Smooth muscle cell (in vitro differentiated cells): ENCODE results near the gene TMEM235. TPM values are rescaled to one million over a fixed set of nuclear protein-coding genes. Genes with fewer than 3 reads are reported as not detected.

Experiments
- DNase-seq: peaks from one replicate; lab custom pipeline; 2025; ENCODE audit not compliant: unreplicated experiment; lab: John Stamatoyannopoulos, UW
- H2AFZ ChIP-seq: fragments of 200-600 bp; sonication (generic); 2 replicates; pipeline ENCODE4 v1.6.0; 2016; ENCODE audit warnings: antibody characterized with exemption, low read depth, mild to moderate bottlenecking
- H3F3A ChIP-seq: fragments of 200-600 bp; sonication (generic); 2 replicates; pipeline ENCODE4 v1.6.0; 2017; ENCODE audit warnings: antibody characterized with exemption, low read depth
- H3K27ac ChIP-seq: fragments of 200-600 bp; sonication (generic); 2 replicates; pipeline ENCODE4 v1.5.1; 2016; ENCODE audit warnings: low read depth, mild to moderate bottlenecking
- H3K27me3 ChIP-seq: fragments of 200-600 bp; sonication (generic); 2 replicates; pipeline ENCODE4 v1.6.1; 2016; ENCODE audit warnings: low read depth, mild to moderate bottlenecking
- H3K36me3 ChIP-seq: fragments of 200-600 bp; sonication (generic); 2 replicates; pipeline ENCODE4 v1.5.1; 2016; ENCODE audit warnings: low read depth
- H3K4me1 ChIP-seq: fragments of 200-600 bp; sonication (generic); 2 replicates; pipeline ENCODE4 v1.5.1; 2016; ENCODE audit warnings: low read depth
- H3K4me2 ChIP-seq: fragments of 200-600 bp; sonication (generic); 2 replicates; pipeline ENCODE4 v1.6.0; 2016; ENCODE audit warnings: mild to moderate bottlenecking
- H3K4me3 ChIP-seq: fragments of 200-600 bp; sonication (generic); 2 replicates; pipeline ENCODE4 v1.5.1; 2016; ENCODE audit warnings: mild to moderate bottlenecking
- H3K79me2 ChIP-seq: fragments of 200-600 bp; sonication (generic); 2 replicates; pipeline ENCODE4 v1.6.0; 2016; ENCODE audit warnings: low read depth, mild to moderate bottlenecking
- H3K9ac ChIP-seq: fragments of 200-600 bp; sonication (generic); 2 replicates; pipeline ENCODE4 v1.6.0; 2016; ENCODE audit warnings: low read depth
- H3K9me3 ChIP-seq: fragments of 200-600 bp; sonication (generic); replicated peaks from 2 replicates; pipeline ENCODE4 v1.5.1; 2016; ENCODE audit warnings: low read depth
- H4K20me1 ChIP-seq: fragments of 200-600 bp; sonication (generic); 2 replicates; pipeline ENCODE4 v1.6.0; 2016; ENCODE audit warnings: low read depth
- CTCF ChIP-seq: fragments of 200-600 bp; sonication (generic); IDR thresholded peaks from 2 replicates; pipeline ENCODE4 v1.5.1; 2017; ENCODE audit warnings: borderline replicate concordance, mild to moderate bottlenecking, antibody characterized with exemption; ENCODE audit not compliant: insufficient read depth, poor library complexity, severe bottlenecking
- WGBS: methylation state at CpG from one replicate; pipeline ENCODE4 v1.1.7; 2016; ENCODE audit warnings: low lambda C conversion rate; 5-methylcytosine and 5-hydroxymethylcytosine counted together
- polyA plus RNA-seq: library from polyadenylated mRNA; unstranded; fragments of >200 nt; fragmentation: Nextera tagmentation; extraction: Ambion mirVana; gene quantifications from 2 replicates; pipeline ENCODE4 v1.2.1, GENCODE V29; 2016
- total RNA-seq: library from RNA; depleted of rRNA; stranded (reverse); fragments of >200 nt; gene quantifications from 2 replicates; pipeline ENCODE4 v1.2.3, GENCODE V29; 2014

The TMEM235 gene
- total and polyA plus RNA-seq, 2 experiments from 2014 or later, result not detected

GRCh38 chr17:78224231-78225087 is 7.0 kb upstream of the TMEM235 start:
- H3K4me3 ChIP-seq, result no peak overlapping the region

GRCh38 chr17:78225088-78225865 is 6.2 kb upstream of the TMEM235 start:
- no peak for DNase-seq
- no peak overlapping the region for H3K4me3 ChIP-seq
- H3K36me3 ChIP-seq, result no peaks in the 10 kb centered on the region
- no peaks in the 10 kb centered on the region for H3F3A ChIP-seq
- WGBS, result 95% methylated on average over 16 of the region's 16 CpGs
- no peaks in the 10 kb centered on the region for H3K4me1 ChIP-seq
- H3K27me3 ChIP-seq, result peaks cover 9% of the 10 kb centered on the region
- no peak overlapping the region for H2AFZ ChIP-seq
- no peak for TF ChIP-seq CTCF
- no peaks in the 10 kb centered on the region for H4K20me1 ChIP-seq
- no peak overlapping the region for H3K4me2 ChIP-seq
- H3K27ac ChIP-seq, result no peak overlapping the region
- H3K9ac ChIP-seq, result no peak overlapping the region
- no peaks in the 10 kb centered on the region for H3K79me2 ChIP-seq
- H3K9me3 ChIP-seq, result no peaks in the 10 kb centered on the region

More at GRCh38 chr17:78224231-78225087, 7.0 kb upstream of the TMEM235 start:
- no peaks in the 10 kb centered on the region for H4K20me1 ChIP-seq
- DNase-seq, result no peak
- H3K79me2 ChIP-seq, result no peaks in the 10 kb centered on the region
- H3K4me1 ChIP-seq, result no peaks in the 10 kb centered on the region
- no peak overlapping the region for H3K27ac ChIP-seq
- no peaks in the 10 kb centered on the region for H3K36me3 ChIP-seq
- no peaks in the 10 kb centered on the region for H3F3A ChIP-seq
- TF ChIP-seq CTCF, result no peak
- WGBS, result 96% methylated on average over 27 of the region's 27 CpGs
- no peak overlapping the region for H2AFZ ChIP-seq
- no peak overlapping the region for H3K9ac ChIP-seq
- no peak overlapping the region for H3K4me2 ChIP-seq
- H3K27me3 ChIP-seq, result peaks cover under 1% of the 10 kb centered on the region
- H3K9me3 ChIP-seq, result no peaks in the 10 kb centered on the region

GRCh38 chr17:78226055-78226758 is 5.2 kb upstream of the TMEM235 start:
- H3K9me3 ChIP-seq, result no peaks in the 10 kb centered on the region
- no peak overlapping the region for H3K4me3 ChIP-seq
- no peak for DNase-seq
- no peak overlapping the region for H3K4me2 ChIP-seq
- H4K20me1 ChIP-seq, result no peaks in the 10 kb centered on the region
- H3K36me3 ChIP-seq, result no peaks in the 10 kb centered on the region
- no peak for TF ChIP-seq CTCF
- H3F3A ChIP-seq, result no peaks in the 10 kb centered on the region
- WGBS, result 86% methylated on average over 12 of the region's 12 CpGs
- H3K4me1 ChIP-seq, result no peaks in the 10 kb centered on the region
- H3K27ac ChIP-seq, result no peak overlapping the region
- H3K9ac ChIP-seq, result no peak overlapping the region
- H3K27me3 ChIP-seq, result peaks cover 18% of the 10 kb centered on the region
- no peak overlapping the region for H2AFZ ChIP-seq
- H3K79me2 ChIP-seq, result no peaks in the 10 kb centered on the region
